Ishikawa (cell line): Measurements from ENCODE around the gene FAM20C.

ENCODE experiments used
- CREB1 ChIP-seq: IDR thresholded peaks from 2 replicates; pipeline ENCODE4 v1.6.1; 2012; ENCODE audit warnings: low read depth
- RAD21 ChIP-seq: IDR thresholded peaks from 2 replicates; pipeline ENCODE4 v1.6.1; 2012; ENCODE audit warnings: low read depth
- TF ChIP-seq, protein P1 (sequence below): IDR thresholded peaks from 2 replicates; pipeline ENCODE4 v1.6.1; 2012; ENCODE audit warnings: low read depth, mild to moderate bottlenecking
- TF ChIP-seq, protein P2 (sequence below): IDR thresholded peaks from 2 replicates; pipeline ENCODE4 v1.6.1; 2012

DNA sequence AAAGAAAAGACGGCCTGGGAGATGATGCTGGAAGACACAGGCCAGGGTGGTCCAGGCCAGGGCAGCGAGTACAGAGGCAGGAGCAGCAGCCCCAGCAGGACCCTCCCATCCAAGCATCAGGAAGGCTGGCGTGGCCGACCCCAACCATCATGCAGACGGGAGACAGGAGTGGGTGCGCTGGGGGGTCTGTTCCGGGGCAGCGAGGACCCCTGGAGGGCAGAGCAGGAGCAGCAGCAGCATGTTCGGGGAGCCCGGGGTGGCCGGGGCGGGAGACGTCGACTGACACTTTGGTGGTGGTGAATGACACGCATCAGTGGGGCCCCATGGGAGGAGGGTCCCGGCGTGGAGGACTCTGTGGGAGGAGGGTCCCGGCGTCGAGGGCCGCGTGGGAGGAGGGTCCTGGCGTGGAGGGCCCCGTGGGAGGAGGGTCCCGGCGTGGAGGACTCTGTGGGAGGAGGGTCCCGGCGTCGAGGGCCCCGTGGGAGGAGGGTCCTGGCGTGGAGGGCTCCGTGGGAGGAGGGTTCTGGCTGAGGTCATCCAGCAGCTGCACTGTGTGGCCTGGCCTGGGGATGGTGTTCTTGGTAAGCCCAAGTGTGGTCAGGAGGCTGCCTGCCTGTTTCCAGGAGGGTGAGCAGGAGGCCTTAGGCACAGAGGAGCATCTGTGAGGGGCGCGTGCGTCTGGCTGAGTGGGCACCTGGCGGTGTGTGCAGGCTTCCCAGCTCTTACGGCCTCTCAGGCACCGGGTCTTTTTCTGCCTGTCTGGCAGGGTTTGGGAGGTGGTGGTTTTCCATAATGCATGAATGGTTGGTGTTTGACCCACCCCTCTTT lies 38.9 kb downstream of the FAM20C start:
- TF ChIP-seq, protein P1, sequence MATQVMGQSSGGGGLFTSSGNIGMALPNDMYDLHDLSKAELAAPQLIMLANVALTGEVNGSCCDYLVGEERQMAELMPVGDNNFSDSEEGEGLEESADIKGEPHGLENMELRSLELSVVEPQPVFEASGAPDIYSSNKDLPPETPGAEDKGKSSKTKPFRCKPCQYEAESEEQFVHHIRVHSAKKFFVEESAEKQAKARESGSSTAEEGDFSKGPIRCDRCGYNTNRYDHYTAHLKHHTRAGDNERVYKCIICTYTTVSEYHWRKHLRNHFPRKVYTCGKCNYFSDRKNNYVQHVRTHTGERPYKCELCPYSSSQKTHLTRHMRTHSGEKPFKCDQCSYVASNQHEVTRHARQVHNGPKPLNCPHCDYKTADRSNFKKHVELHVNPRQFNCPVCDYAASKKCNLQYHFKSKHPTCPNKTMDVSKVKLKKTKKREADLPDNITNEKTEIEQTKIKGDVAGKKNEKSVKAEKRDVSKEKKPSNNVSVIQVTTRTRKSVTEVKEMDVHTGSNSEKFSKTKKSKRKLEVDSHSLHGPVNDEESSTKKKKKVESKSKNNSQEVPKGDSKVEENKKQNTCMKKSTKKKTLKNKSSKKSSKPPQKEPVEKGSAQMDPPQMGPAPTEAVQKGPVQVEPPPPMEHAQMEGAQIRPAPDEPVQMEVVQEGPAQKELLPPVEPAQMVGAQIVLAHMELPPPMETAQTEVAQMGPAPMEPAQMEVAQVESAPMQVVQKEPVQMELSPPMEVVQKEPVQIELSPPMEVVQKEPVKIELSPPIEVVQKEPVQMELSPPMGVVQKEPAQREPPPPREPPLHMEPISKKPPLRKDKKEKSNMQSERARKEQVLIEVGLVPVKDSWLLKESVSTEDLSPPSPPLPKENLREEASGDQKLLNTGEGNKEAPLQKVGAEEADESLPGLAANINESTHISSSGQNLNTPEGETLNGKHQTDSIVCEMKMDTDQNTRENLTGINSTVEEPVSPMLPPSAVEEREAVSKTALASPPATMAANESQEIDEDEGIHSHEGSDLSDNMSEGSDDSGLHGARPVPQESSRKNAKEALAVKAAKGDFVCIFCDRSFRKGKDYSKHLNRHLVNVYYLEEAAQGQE: no peak
- TF ChIP-seq, protein P2, sequence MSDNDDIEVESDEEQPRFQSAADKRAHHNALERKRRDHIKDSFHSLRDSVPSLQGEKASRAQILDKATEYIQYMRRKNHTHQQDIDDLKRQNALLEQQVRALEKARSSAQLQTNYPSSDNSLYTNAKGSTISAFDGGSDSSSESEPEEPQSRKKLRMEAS: no peak
- TF ChIP-seq RAD21: no peak
- TF ChIP-seq CREB1: no peak
